Astrocyte (in vitro differentiated cells and primary cell): Measurements from ENCODE around the gene MAPK8IP3. TPM values are rescaled to one million over a fixed set of nuclear protein-coding genes. Genes with fewer than 3 reads are reported as not detected.

ENCODE experiments used
- DNase-seq: peaks from one replicate; pipeline ENCODE4 v3.0.0-alpha.2; 2010; ENCODE audit warnings: low read depth
- FAIRE-seq: peaks from 2 replicates; lab custom pipeline; 2011; peaks lifted over from hg19 to GRCh38; lab: Jason Lieb, UNC
- H2AFZ ChIP-seq: 2 replicates; pipeline ENCODE4 v1.6.0; 2012; ENCODE audit warnings: low read depth, low read length, inconsistent platforms
- H3K27ac ChIP-seq: 2 replicates; pipeline ENCODE4 v1.5.1; 2011; ENCODE audit warnings: low read depth, low read length, inconsistent platforms
- H3K27me3 ChIP-seq: 2 replicates; pipeline ENCODE4 v1.6.0; 2011; ENCODE audit warnings: low read length, inconsistent platforms; ENCODE audit not compliant: insufficient read depth
- H3K36me3 ChIP-seq: 2 replicates; pipeline ENCODE4 v1.5.1; 2011; ENCODE audit warnings: low read length, inconsistent platforms; ENCODE audit not compliant: insufficient read depth
- H3K4me1 ChIP-seq: 2 replicates; pipeline ENCODE4 v1.5.1; 2011; ENCODE audit warnings: low read length, inconsistent platforms; ENCODE audit not compliant: insufficient read depth
- H3K4me2 ChIP-seq: 2 replicates; pipeline ENCODE4 v1.6.0; 2012; ENCODE audit warnings: low read length, inconsistent platforms
- H3K4me3 ChIP-seq: 2 replicates; pipeline ENCODE4 v1.5.1; 2011; ENCODE audit warnings: low read depth, mild to moderate bottlenecking, low read length, inconsistent platforms; ENCODE audit not compliant: insufficient read depth
- H3K79me2 ChIP-seq: 2 replicates; pipeline ENCODE4 v1.6.0; 2012; ENCODE audit warnings: mild to moderate bottlenecking, low read length, inconsistent platforms; ENCODE audit not compliant: insufficient read depth
- H3K9ac ChIP-seq: 2 replicates; pipeline ENCODE4 v1.6.0; 2012; ENCODE audit warnings: mild to moderate bottlenecking, low read length, inconsistent platforms
- H3K9me3 ChIP-seq: 2 replicates; pipeline ENCODE4 v1.5.1; 2012; ENCODE audit warnings: low read depth, mild to moderate bottlenecking, low read length, inconsistent platforms; ENCODE audit not compliant: insufficient read depth
- H4K20me1 ChIP-seq: 2 replicates; pipeline ENCODE4 v1.6.0; 2012; ENCODE audit warnings: low read length, inconsistent platforms; ENCODE audit not compliant: insufficient read depth
- H3K27ac Mint-ChIP-seq: one replicate; pipeline ENCODE4 v1.8.0; 2021; ENCODE audit warnings: mild to moderate bottlenecking, mixed read lengths; ENCODE audit not compliant: unreplicated experiment
- H3K27me3 Mint-ChIP-seq: one replicate; pipeline ENCODE4 v1.8.0; 2021; ENCODE audit warnings: low read depth, mixed read lengths; ENCODE audit not compliant: unreplicated experiment
- H3K36me3 Mint-ChIP-seq: one replicate; pipeline ENCODE4 v1.8.0; 2021; ENCODE audit warnings: low read depth, mixed read lengths; ENCODE audit not compliant: unreplicated experiment
- H3K4me1 Mint-ChIP-seq: one replicate; pipeline ENCODE4 v1.8.0; 2021; ENCODE audit warnings: low read depth, mixed read lengths; ENCODE audit not compliant: unreplicated experiment
- H3K4me3 Mint-ChIP-seq: one replicate; pipeline ENCODE4 v1.8.0; 2021; ENCODE audit warnings: mild to moderate bottlenecking, moderate library complexity, mixed read lengths; ENCODE audit not compliant: unreplicated experiment
- H3K9me3 Mint-ChIP-seq: one replicate; pipeline ENCODE4 v1.8.0; 2021; ENCODE audit warnings: mild to moderate bottlenecking, mixed read lengths; ENCODE audit not compliant: unreplicated experiment
- EZH2 ChIP-seq: IDR thresholded peaks from 2 replicates; pipeline ENCODE4 v1.6.1; 2012; ENCODE audit warnings: mild to moderate bottlenecking, low read length, inconsistent platforms; ENCODE audit not compliant: insufficient read depth
- total RNA-seq: library from RNA; stranded (reverse); gene quantifications from 2 replicates; pipeline ENCODE4 v1.2.1, GENCODE V29; 2021
- TF ChIP-seq, protein P1 (sequence below): IDR thresholded peaks from 2 replicates; pipeline ENCODE4 v1.5.1; 2011; ENCODE audit warnings: low read depth, mild to moderate bottlenecking, inconsistent platforms, low read length, moderate library complexity; ENCODE audit not compliant: insufficient read depth

MAPK8IP3 gene
- total RNA-seq, 1 donor from 2014 or later = 92.4 TPM

DNA sequence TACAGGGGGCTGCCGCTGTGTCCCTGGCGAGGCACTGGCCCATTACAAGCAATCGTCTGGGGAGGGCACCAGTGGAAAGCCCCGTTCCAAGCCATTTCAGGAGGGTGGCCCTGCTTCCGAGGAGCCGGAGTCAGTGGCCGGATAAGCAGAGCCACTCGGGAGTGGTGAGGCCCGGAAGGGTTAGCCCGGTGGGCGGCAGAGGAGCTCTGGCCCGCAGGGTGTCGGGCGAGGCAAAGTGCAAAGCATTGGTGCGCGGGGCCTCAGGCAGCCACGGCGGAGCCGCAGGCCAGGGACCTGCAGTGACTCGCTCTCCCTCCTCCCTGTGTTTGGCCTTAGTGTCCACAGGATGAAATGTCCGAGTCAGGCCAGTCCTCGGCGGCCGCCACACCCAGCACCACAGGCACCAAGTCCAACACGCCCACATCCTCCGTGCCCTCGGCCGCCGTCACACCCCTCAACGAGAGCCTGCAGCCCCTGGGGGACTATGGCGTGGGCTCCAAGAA, 40.7 kb downstream of the MAPK8IP3 start:
- no peaks in the 10 kb centered on the region for H3K9me3 ChIP-seq
- no peak overlapping the region for H2AFZ ChIP-seq
- H3K4me2 ChIP-seq = peak overlapping the region; percentile 83
- no peak overlapping the region for H3K4me3 Mint-ChIP-seq
- peak overlapping the region; percentile 88 for H3K9ac ChIP-seq
- no peaks in the 10 kb centered on the region for H3K9me3 Mint-ChIP-seq
- peaks cover 11% of the 10 kb centered on the region for H3K36me3 ChIP-seq
- no peak overlapping the region for H3K4me3 ChIP-seq
- peaks cover 28% of the 10 kb centered on the region for H4K20me1 ChIP-seq
- peaks cover 10% of the 10 kb centered on the region for H3K36me3 Mint-ChIP-seq
- H3K27ac ChIP-seq = peak overlapping the region; percentile 99
- peaks cover 12% of the 10 kb centered on the region for H3K79me2 ChIP-seq
- FAIRE-seq (no peak), DNase-seq (peak; percentile 69)
- H3K4me1 Mint-ChIP-seq = peaks cover 19% of the 10 kb centered on the region
- H3K27me3 Mint-ChIP-seq = no peaks in the 10 kb centered on the region
- peaks cover 34% of the 10 kb centered on the region for H3K4me1 ChIP-seq
- H3K27me3 ChIP-seq = no peaks in the 10 kb centered on the region
- TF ChIP-seq EZH2 = no peak
- TF ChIP-seq, protein P1, sequence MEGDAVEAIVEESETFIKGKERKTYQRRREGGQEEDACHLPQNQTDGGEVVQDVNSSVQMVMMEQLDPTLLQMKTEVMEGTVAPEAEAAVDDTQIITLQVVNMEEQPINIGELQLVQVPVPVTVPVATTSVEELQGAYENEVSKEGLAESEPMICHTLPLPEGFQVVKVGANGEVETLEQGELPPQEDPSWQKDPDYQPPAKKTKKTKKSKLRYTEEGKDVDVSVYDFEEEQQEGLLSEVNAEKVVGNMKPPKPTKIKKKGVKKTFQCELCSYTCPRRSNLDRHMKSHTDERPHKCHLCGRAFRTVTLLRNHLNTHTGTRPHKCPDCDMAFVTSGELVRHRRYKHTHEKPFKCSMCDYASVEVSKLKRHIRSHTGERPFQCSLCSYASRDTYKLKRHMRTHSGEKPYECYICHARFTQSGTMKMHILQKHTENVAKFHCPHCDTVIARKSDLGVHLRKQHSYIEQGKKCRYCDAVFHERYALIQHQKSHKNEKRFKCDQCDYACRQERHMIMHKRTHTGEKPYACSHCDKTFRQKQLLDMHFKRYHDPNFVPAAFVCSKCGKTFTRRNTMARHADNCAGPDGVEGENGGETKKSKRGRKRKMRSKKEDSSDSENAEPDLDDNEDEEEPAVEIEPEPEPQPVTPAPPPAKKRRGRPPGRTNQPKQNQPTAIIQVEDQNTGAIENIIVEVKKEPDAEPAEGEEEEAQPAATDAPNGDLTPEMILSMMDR = no peak
- H3K27ac Mint-ChIP-seq = no peak overlapping the region

DNA sequence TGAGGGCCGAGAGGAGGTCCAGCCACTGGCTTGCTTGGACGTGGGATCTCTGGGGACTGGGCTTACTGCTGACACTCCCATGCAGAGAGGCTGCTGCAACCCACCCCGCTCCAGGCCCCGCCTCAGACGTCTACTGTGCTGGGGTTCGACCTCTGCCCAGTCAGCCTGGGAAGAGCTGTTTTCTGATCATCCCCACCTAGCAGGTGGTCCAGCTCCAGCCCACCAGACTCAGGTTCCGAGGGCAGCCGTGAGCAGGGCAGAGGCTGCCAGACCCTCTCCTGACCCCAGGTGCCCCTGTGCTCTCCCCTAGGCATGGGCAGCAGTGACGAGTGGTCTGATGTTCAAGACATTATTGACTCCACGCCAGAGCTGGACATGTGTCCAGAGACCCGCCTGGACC, 41.9 kb downstream of the MAPK8IP3 start:
- H3K4me3 ChIP-seq = no peak overlapping the region

More for the DNA sequence above, 41.9 kb downstream of the MAPK8IP3 start:
- Histone ChIP-seq H2AFZ (no peak overlapping the region), H3K27ac (no peak overlapping the region), H3K79me2 (peaks cover 9% of the 10 kb centered on the region), H3K4me2 (no peak overlapping the region), H3K4me1 (peaks cover 34% of the 10 kb centered on the region), H4K20me1 (peaks cover 28% of the 10 kb centered on the region), H3K36me3 (peaks cover 17% of the 10 kb centered on the region), H3K9ac (no peak overlapping the region), H3K9me3 (no peaks in the 10 kb centered on the region), H3K27me3 (no peaks in the 10 kb centered on the region)
- Mint-ChIP-seq H3K27me3 (no peaks in the 10 kb centered on the region), H3K4me1 (peaks cover 19% of the 10 kb centered on the region), H3K9me3 (no peaks in the 10 kb centered on the region), H3K27ac (no peak overlapping the region), H3K4me3 (no peak overlapping the region), H3K36me3 (peaks cover 14% of the 10 kb centered on the region)
- DNase-seq (no peak), FAIRE-seq (no peak)
- TF ChIP-seq EZH2 = no peak
- TF ChIP-seq, protein P1 = no peak
